Progenitor cell of endocrine pancreas (in vitro differentiated cells): ENCODE measurements around the gene ATP8A2. TPM values are rescaled to one million over a fixed set of nuclear protein-coding genes. Genes with fewer than 3 reads are reported as not detected.

Source experiments
- DNase-seq: peaks from one replicate; pipeline ENCODE4 v3.0.0; 2021; ENCODE audit warnings: low spot score; ENCODE audit not compliant: unreplicated experiment
- H3K27ac Mint-ChIP-seq: 2 replicates; pipeline ENCODE4 v1.8.0; 2021; ENCODE audit warnings: mild to moderate bottlenecking, moderate library complexity, mixed read lengths
- H3K27me3 Mint-ChIP-seq: 2 replicates; pipeline ENCODE4 v1.8.0; 2021; ENCODE audit warnings: mixed read lengths
- H3K36me3 Mint-ChIP-seq: 2 replicates; pipeline ENCODE4 v1.8.0; 2022; ENCODE audit warnings: mixed read lengths; ENCODE audit not compliant: insufficient read depth
- H3K4me1 Mint-ChIP-seq: 2 replicates; pipeline ENCODE4 v1.8.0; 2021; ENCODE audit warnings: low read depth, mixed read lengths
- H3K4me3 Mint-ChIP-seq: 2 replicates; pipeline ENCODE4 v1.8.0; 2021; ENCODE audit warnings: low read depth, mild to moderate bottlenecking, moderate library complexity, mixed read lengths
- H3K9me3 Mint-ChIP-seq: 2 replicates; pipeline ENCODE4 v1.8.0; 2021; ENCODE audit warnings: low read depth, mixed read lengths
- total RNA-seq: library from RNA; stranded (reverse); gene quantifications from 2 replicates; pipeline ENCODE4 v1.2.1, GENCODE V29; 2021
- TF ChIP-seq, protein P1 (sequence below): fragments of 200-600 bp; sonication (generic); IDR thresholded peaks from one replicate; pipeline ENCODE4 v1.5.0; 2021; ENCODE audit warnings: antibody characterized with exemption, mild to moderate bottlenecking; ENCODE audit not compliant: unreplicated experiment

Gene ATP8A2
- total RNA-seq, 1 donor from 2014 or later = 0.38 TPM

DNA sequence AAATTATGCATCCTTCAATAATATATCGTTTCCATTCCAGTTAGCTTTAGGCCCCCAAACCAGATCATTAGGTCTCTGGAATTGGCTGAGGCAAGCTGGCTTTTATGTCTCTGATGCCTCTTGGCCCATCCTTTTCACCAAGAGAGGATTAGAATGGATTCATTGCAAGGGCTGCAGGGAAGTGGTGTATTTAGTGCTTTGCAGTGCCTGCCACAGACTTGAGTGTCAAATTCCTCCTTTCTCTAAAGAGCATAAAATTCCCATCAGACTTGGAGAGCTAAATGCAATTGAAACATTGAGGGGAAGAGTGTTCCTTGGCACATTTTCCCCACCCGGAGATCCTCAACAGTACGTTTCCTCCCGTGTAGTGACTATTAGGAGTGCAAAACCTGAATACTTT is 302.6 kb downstream of the ATP8A2 start:
- Mint-ChIP-seq H3K36me3 (peaks cover 2% of the 10 kb centered on the region), H3K27me3 (no peaks in the 10 kb centered on the region)
- no peak for DNase-seq

GRCh38 chr13:25675060-25675459 is 303.3 kb downstream of the ATP8A2 start:
- DNase-seq = no peak
- no peak overlapping the region for H3K27ac Mint-ChIP-seq

More for the DNA sequence above, 302.6 kb downstream of the ATP8A2 start:
- TF ChIP-seq, protein P1, sequence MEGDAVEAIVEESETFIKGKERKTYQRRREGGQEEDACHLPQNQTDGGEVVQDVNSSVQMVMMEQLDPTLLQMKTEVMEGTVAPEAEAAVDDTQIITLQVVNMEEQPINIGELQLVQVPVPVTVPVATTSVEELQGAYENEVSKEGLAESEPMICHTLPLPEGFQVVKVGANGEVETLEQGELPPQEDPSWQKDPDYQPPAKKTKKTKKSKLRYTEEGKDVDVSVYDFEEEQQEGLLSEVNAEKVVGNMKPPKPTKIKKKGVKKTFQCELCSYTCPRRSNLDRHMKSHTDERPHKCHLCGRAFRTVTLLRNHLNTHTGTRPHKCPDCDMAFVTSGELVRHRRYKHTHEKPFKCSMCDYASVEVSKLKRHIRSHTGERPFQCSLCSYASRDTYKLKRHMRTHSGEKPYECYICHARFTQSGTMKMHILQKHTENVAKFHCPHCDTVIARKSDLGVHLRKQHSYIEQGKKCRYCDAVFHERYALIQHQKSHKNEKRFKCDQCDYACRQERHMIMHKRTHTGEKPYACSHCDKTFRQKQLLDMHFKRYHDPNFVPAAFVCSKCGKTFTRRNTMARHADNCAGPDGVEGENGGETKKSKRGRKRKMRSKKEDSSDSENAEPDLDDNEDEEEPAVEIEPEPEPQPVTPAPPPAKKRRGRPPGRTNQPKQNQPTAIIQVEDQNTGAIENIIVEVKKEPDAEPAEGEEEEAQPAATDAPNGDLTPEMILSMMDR = no peak
- Mint-ChIP-seq H3K9me3 (peaks cover 10% of the 10 kb centered on the region), H3K27ac (no peak overlapping the region), H3K4me3 (no peak overlapping the region), H3K4me1 (peaks cover 2% of the 10 kb centered on the region)

DNA sequence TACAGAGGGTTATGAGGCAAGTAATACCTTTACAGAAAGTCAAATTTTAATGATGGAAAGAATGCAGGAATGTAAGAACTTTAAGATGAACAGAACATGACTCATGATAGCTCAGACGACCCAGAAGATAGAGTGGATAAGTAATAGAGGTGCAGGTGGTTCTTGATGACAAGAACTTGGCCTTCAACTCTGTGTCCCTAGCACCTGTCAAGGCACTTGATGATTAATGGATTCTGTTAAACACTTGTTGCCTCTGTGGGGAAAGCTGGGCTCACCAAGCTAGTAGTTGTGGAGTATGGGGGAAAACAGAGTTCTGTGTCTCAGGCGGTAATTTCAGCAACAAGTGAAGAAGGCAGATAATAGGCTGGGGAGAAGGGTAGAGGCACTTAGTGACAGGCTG is 306.2 kb downstream of the ATP8A2 start:
- no peak for DNase-seq
- Mint-ChIP-seq H3K4me3 (no peak overlapping the region), H3K4me1 (peaks cover 2% of the 10 kb centered on the region), H3K9me3 (peaks cover 9% of the 10 kb centered on the region), H3K36me3 (no peaks in the 10 kb centered on the region), H3K27me3 (peaks cover 2% of the 10 kb centered on the region), H3K27ac (no peak overlapping the region)
- TF ChIP-seq, protein P1 = no peak

More at GRCh38 chr13:25675060-25675459, 303.3 kb downstream of the ATP8A2 start:
- Mint-ChIP-seq H3K4me3 (no peak overlapping the region), H3K4me1 (peaks cover 2% of the 10 kb centered on the region), H3K9me3 (peaks cover 11% of the 10 kb centered on the region), H3K36me3 (no peaks in the 10 kb centered on the region), H3K27me3 (peaks cover 2% of the 10 kb centered on the region)
- TF ChIP-seq, protein P1 = no peak

- Mint-ChIP-seq H3K27ac (no peak overlapping the region), H3K27me3 (peaks cover 2% of the 10 kb centered on the region), H3K36me3 (no peaks in the 10 kb centered on the region), H3K4me3 (no peak overlapping the region), H3K4me1 (peaks cover 3% of the 10 kb centered on the region), H3K9me3 (peaks cover 9% of the 10 kb centered on the region)
- TF ChIP-seq, protein P1 = no peak
- DNase-seq = no peak
These were observed 306.6 kb downstream of the ATP8A2 start for GRCh38 chr13:25678398-25678797.

GRCh38 chr13:25679159-25679558 is 307.4 kb downstream of the ATP8A2 start:
- Mint-ChIP-seq H3K27me3 (peaks cover 2% of the 10 kb centered on the region), H3K4me3 (no peak overlapping the region), H3K36me3 (no peaks in the 10 kb centered on the region), H3K9me3 (peaks cover 9% of the 10 kb centered on the region), H3K27ac (no peak overlapping the region), H3K4me1 (peaks cover 6% of the 10 kb centered on the region)
- TF ChIP-seq, protein P1 = no peak
- no peak for DNase-seq
